Stimulated activated CD4-positive, alpha-beta T cell treated with anti-CD3 and anti-CD28 coated beads, TNF-alpha, amount 100 ng/mL, for 24 hours (primary cell): ENCODE results near the gene MARK3.

Experiments
- DNase-seq, 3 experiments: peaks; one replicate each; pipeline ENCODE4 v3.0.0-alpha.2; 2020; ENCODE audit warnings: low read depth in 3 of 3

The MARK3 gene

DNA sequence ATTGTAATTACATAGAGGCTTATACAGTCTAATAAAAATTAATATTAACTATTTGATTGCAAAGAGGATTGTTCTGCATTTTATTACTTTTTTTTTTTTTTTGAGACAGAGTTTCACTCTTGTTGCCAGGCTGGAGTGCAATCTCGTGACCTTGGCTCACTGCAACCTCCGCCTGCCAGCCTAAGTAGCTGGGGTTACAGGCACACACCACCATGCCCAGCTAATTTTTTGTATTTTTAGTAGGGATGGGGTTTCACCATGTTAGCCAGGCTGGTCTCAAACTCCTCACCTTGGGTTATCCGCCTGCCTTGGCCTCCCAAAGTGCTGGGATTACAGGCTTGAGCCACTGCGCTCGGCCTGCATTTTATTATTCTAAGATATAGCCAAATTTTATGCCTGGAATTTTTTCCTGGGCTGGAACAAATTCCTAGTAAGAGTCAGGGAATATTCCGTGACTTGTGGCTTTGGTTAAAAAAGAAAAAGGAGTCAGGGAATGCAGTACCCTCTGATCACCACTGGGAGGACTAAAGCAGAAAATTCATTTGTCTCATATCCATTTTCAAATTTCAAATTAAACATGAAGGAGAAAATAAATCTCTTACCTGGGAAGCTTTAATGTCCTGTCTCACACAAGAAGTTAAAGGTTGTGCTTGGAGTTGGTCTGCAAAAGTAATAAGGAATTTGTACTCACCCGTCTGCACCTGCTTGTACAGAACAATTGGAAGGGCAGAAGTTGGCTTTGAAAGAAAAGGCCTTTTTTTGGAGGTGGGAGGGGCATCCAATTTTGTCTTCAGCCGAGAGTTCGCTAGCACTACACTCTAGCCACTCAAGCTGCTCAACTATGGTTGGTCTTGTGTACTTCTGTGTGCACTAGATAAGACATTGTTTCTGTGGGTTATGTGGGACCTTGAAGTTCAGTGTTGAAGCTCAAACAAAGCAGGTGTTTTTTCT, 8.7 kb downstream of the MARK3 start:
- no peak for DNase-seq

- DNase-seq: no peak
Measured at GRCh38 chr14:103395244-103395643, 10.0 kb downstream of the MARK3 start.

DNA sequence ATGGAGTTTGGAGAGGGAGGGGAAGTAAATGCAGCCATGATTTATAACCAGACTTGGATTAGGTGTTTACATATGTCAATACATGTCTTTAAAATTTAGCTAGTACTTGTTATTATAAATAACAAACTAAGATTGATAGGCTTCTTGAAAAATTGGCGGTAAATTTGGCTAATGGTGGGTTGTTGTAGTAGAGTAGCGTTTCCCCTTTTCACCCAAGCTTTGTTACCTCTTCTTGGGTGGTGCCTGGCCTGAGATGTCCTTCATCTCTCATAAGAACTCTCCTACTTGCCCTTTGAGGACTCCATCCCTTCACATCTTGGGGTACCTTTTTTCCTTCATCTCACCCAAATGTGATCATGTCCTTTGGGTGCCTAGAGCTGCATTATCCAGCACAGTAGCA, 11.2 kb downstream of the MARK3 start:
- no peak for DNase-seq

- DNase-seq: no peak
Measured at GRCh38 chr14:103398427-103399195, 13.4 kb downstream of the MARK3 start.

- DNase-seq: no peak
Measured at GRCh38 chr14:103400537-103400936, 15.3 kb downstream of the MARK3 start.

GRCh38 chr14:103401223-103402214, 16.3 kb downstream of the MARK3 start:
- no peak for DNase-seq

DNA sequence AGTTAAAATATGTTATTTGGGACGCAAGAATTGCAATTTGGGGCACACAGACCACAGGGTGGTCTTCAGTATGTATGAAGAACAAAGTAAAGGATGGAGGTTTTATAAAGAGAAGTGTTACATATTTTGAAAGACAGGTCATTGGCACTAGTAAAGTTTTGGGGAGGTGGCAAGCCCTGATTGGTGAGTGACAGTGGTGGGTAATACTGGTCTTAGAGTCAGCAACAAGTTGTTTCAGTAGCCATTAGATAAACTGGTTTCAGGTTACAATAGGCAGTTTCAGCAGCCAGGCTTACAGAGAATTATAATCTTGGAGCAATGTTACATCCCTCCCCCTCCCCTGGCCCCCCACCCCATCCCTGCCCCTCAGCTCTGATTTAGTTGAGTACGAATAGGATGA, 17.5 kb downstream of the MARK3 start:
- no peak for DNase-seq

DNA sequence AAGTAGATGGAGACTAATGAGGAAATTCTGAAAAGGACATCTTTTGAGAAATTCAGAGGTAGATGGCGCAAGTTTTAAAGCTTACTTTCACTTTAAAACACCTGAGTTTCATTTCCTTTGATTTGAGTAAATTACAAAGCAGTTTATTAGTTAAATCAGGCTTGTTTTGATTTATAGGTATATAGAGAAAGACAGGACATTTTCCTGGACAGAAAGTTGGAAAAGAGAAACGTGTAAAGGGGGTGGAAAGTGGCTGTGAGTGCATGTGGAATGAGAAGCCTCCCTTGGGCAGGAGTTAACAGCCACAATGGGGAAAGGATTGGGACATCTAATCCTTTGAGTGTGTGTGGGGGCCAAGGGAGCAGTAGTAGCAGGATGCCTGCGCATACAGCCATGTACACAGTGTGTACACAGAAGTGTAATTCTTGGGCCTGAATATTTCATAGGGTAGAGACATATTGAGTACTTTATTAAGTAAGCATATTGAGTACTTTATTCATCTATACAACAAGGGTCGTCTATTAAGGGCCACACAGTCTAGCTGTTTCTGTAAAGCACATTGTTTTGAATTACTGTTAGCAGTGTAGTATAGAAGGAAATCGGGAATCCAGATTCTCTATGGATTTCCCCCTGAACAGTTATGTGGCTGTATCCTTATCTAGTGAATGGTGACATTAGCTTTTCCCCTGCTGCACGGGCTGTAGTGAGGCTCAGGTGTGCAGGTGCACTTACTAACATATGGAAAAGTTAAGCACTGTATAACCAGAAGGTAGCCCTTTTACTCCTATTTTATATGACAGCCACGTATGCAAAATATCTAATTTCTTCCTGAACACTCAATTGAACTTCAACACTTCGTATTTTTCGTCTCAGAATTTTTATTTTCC, 19.1 kb downstream of the MARK3 start:
- DNase-seq: no peak

DNA sequence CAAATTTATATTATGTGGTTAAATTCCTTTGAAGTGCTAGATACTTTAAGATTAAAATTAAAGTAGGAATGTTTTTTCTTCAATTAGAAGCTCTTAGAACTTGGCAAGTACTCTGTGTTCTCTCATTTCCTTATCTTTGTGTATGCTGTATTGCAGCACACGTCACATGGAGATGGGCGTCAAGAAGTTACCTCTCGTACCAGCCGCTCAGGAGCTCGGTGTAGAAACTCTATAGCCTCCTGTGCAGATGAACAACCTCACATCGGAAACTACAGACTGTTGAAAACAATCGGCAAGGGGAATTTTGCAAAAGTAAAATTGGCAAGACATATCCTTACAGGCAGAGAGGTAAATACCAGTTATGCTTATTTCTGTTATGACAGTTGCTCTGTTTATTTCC, 19.7 kb downstream of the MARK3 start:
- no peak for DNase-seq

DNA sequence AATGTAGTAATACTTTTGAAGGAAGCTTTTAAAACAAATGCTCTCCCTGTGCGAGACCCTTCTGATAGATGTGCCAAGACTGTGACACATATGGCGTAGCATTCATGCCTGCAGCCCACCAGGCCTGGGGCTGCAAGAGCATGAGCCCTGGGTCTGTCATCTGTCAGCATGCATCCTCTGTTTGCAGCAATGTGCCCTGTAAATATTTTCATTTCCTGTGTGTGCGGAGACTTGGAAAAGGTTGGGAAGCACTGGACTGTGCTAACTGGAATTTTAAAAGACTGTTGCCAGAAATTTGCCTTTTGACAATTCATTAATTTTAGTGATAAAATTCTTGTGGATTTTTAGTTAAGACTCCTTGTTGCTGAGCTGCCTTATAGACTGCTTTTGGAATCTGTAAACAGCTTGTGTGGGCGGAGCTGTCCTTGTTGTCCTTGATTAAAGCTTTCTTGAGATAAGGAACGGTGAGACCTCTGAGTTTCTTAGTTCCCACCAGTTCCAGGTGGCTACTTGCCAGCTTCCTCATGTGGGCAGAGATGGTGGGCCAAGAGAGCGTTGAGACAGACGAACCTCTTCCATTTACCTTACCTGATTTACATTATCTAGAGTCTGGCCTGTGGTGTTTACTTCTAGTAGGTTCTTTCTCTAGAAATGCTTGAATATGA, 23.4 kb downstream of the MARK3 start:
- no peak for DNase-seq

- no peak for DNase-seq
Measured at GRCh38 chr14:103416916-103417315, 31.7 kb downstream of the MARK3 start.

DNA sequence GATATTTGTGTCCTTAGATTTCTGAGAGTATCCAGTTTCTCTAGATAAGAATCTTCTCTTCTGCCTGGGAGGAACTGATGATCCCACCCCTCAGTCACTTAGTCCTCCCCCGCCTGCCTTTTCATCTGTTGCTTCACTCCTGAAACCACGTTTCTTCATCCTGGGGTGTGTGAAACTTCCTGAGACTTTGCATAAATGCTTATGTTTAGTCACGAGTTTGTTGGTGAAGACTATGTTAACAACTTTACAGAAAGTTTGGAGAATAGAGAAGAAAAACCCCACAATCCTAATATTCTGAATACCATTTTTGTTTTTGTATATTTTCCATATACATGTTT, 33.2 kb downstream of the MARK3 start:
- no peak for DNase-seq

DNA sequence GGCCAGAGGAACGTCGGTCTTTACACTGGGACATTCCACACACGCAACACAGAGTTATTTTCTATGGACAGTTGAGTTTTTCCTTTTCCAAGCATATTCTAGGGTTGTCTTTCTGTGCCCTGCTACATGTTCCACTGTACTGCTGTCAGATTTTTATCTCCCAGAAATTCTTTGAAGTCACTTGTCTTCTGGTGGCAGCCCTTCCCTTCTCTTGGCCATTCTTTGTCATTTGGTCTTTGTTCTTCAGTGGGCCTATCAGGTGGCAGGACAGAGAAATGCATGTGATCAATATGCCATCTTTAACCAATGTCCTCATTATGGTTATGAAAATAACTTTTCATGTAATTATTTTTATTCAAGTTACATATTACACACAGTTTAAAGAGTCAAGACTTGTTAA, 36.3 kb downstream of the MARK3 start:
- DNase-seq: no peak

DNA sequence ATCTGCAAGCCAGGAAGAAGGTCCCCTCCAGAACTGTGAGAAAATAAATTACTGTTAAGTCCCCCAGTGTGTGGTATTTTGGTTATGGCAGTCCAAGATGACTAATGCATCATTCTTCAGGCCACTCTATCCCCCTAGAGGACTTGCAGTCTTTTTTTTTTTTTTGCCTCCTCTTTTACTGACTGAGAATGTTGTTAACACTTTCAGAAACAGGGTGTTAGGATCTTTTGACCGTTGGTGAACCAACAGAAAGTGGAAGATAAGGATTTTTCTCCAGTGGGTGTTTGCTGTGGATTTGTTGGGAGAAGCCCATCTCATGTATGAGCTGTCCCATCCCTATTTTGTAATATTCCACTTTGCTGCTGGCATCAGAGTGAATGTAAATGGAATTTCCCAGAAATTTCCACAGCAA, 37.8 kb downstream of the MARK3 start:
- no peak for DNase-seq

DNA sequence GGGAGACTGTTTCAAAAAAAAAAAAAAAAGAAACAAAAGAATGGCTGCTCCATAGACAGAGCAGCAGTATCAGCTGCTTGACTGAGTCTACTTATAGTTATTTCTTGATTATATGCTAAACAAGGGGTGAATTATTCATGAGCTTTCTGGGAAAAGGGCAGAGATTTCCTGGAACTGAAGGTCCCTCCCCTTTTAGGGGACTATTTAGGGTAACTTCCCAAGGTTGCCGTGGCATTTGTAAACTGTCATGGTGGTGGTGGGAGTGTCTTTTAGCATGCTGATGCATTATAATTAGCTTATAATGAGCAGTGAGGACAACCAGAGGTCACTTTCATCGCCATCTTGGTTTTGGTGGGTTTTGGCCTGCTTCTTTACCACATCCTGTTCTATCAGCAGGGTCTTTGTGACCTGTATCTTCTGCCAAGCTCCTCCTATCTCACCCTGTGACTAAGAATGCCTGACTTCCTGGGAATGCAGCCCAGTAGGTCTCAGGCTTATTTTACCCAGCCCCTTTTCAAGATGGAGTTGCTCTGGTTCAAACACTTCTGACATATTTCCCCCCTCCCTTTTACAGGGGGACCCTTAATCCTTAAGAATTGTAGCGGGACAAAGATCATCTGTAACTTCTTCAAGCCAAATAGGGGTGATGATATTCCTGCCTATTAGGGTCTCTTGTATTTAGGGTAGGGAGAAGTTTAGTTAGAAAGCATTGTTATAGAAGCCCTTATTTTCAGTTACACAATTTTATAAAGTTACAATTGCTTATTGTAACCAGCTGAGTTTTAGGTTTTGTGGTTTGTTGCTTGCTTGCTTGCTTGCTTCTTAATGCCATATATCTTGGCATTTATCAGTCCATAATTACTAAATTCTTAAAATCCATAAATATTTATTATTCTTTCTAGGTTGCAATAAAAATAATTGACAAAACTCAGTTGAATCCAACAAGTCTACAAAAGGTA, 42.5 kb downstream of the MARK3 start:
- DNase-seq: peak in 2 of 3 experiments; percentile 9 to 10

GRCh38 chr14:103428723-103429556, 43.7 kb downstream of the MARK3 start:
- no peak for DNase-seq

- DNase-seq: no peak
Measured at GRCh38 chr14:103430358-103430757, 45.1 kb downstream of the MARK3 start.

DNA sequence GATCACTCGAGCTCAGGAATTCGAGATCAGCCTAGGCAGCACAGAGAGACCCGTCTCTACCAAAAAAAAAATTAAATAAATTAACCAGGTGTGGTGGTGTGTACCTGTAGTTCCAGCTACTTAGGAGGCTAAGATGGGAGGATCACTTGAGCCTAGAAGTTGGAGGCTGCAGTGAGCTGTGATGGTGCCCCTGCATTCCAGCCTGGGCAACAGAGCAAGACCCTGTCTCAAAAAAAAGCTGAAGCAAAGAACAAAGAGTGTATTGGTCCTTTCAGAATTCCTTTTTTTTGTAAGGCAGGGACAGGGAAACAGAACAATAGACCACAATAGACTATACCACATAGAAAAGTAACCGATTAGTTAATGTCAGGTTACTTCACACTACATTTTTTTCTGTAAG, 47.4 kb downstream of the MARK3 start:
- DNase-seq: no peak
